ENCODE results near the gene GCNT2. TPM values are rescaled to one million over a fixed set of nuclear protein-coding genes. Genes with fewer than 3 reads are reported as not detected.

Gene GCNT2
- total and polyA plus RNA-seq, 2 of the 8 experiments (the other 6 are each of a cell fraction or from before 2014, with no cell fraction given), result 19.3 to 52.5 TPM

GRCh38 chr6:10484912-10485311, 36.2 kb upstream of the GCNT2 start:
- no peak overlapping the region for H3K4ac ChIP-seq (replicated peaks; ENCODE audit: insufficient read length, low read depth, low read length)
- TF ChIP-seq SIN3A (conservative IDR thresholded peaks at IDR 0.05 in 1 of 2, IDR thresholded peaks at IDR 0.05 in 1 of 2; ENCODE audit: low read depth in 1 of 2, low read length in 2 of 2), result no peak
- no peak for TF ChIP-seq SIRT6 (IDR thresholded peaks at IDR 0.05; ENCODE audit: low read length)
- TF ChIP-seq MAX (IDR thresholded peaks at IDR 0.05), result no peak
- no peak for TF ChIP-seq CTCF (IDR thresholded peaks at IDR 0.05; ENCODE audit: control extremely low read depth in 1 of 3, insufficient read depth in 1 of 3, low read depth in 1 of 3, low read length in 3 of 3)
- TF ChIP-seq YY1 (IDR thresholded peaks at IDR 0.05; ENCODE audit: low read depth, low read length), result no peak
- TF ChIP-seq KDM5A (IDR thresholded peaks at IDR 0.05; ENCODE audit: low read length), result no peak
- TF ChIP-seq BRCA1 (IDR thresholded peaks at IDR 0.05; ENCODE audit: low read depth, low read length), result no peak
- no peak for TF ChIP-seq GABPA (IDR thresholded peaks at IDR 0.05; ENCODE audit: borderline replicate concordance, insufficient read depth, low read length)
- POLR2A ChIA-PET (ENCODE audit: partially characterized antibody), result no interaction called here
- H2AFZ ChIP-seq (ENCODE audit: low read length), result no peak overlapping the region
- H2AK5ac ChIP-seq (ENCODE audit: low read depth, low read length), result no peak overlapping the region
- H3K9me3 ChIP-seq (ENCODE audit: insufficient read depth in 2 of 2, low read depth in 1 of 2, low read length in 1 of 2), result peaks cover 0 to 7% of the 10 kb centered on the region in 2 experiments; a peak in 2 of 4 replicates
- no peak overlapping the region for H3K4me2 ChIP-seq (ENCODE audit: insufficient read depth in 1 of 2, low read depth in 2 of 2, low read length in 2 of 2)
- H3K56ac ChIP-seq (replicated peaks; ENCODE audit: insufficient read length, low read depth, low read length), result no peak overlapping the region
- no peak overlapping the region for H3K18ac ChIP-seq (ENCODE audit: extremely low read depth, low read length)
- no peak for DNase-seq (ENCODE audit: low read depth in 1 of 2, low spot score in 2 of 2)
- no peaks in the 10 kb centered on the region for H4K20me1 ChIP-seq (replicated peaks in 1 of 2; ENCODE audit: control insufficient read depth in 1 of 2, insufficient read depth in 2 of 2, low read length in 2 of 2)
- peaks cover 0 to 8% (median 1%) of the 10 kb centered on the region in 4 experiments; a peak in 3 of 7 replicates for H3K27me3 ChIP-seq (replicated peaks in 1 of 4; ENCODE audit: control insufficient read depth in 3 of 4, extremely low read depth in 1 of 4, insufficient read depth in 3 of 4, low read length in 3 of 4)
- no peaks in the 10 kb centered on the region for H3K36me3 ChIP-seq (ENCODE audit: control insufficient read depth in 2 of 4, insufficient read depth in 4 of 4, low read length in 3 of 4)
- no peak overlapping the region for H2BK5ac ChIP-seq (ENCODE audit: low read depth, low read length)
- CTCF ChIA-PET (ENCODE audit: partially characterized antibody), result no interaction called here
- no peaks in the 10 kb centered on the region for H3K79me2 ChIP-seq (ENCODE audit: control insufficient read depth in 1 of 2, insufficient read depth in 2 of 2, low read length in 2 of 2)
- H2BK15ac ChIP-seq (ENCODE audit: low read length), result no peak overlapping the region
- H3K27ac ChIP-seq (ENCODE audit: low read depth, low read length), result no peak overlapping the region
- no peak overlapping the region for H3K9ac ChIP-seq (replicated peaks in 1 of 4; ENCODE audit: extremely low read depth in 1 of 4, low read depth in 3 of 4, low read length in 3 of 4)
- no peak overlapping the region for H3K23ac ChIP-seq (ENCODE audit: insufficient read length)
- H3K14ac ChIP-seq (ENCODE audit: insufficient read length), result no peak overlapping the region
- H2BK120ac ChIP-seq (replicated peaks; ENCODE audit: low read depth, low read length), result no peak overlapping the region
- no peak overlapping the region for H3K4me3 ChIP-seq (ENCODE audit: extremely low read depth in 1 of 4, insufficient read depth in 2 of 4, low read depth in 3 of 4, low read length in 4 of 4)
- WGBS, 2 experiments (ENCODE audit: extremely low coverage in 1 of 2, insufficient coverage in 1 of 2, insufficient read length in 1 of 2, insufficient replicate concordance in 2 of 2, low coverage in 1 of 2, low lambda C conversion rate in 2 of 2, missing lambda C conversion rate in 1 of 2), result 86% methylated on average over 3 of the region's 3 CpGs; no CpG with 5 or more reads in 1 of the 2 experiments
- H4K8ac ChIP-seq (ENCODE audit: extremely low read depth, insufficient read depth, low read length), result no peak overlapping the region
- FAIRE-seq, result no peak
- H3K23me2 ChIP-seq (ENCODE audit: low read depth, low read length), result no peaks in the 10 kb centered on the region
- H3K79me1 ChIP-seq (ENCODE audit: low read depth, low read length), result no peaks in the 10 kb centered on the region
- no peaks in the 10 kb centered on the region; a peak in 1 of 7 replicates for H3K4me1 ChIP-seq (replicated peaks in 1 of 4; ENCODE audit: control insufficient read depth in 3 of 4, insufficient read depth in 4 of 4, low read length in 3 of 4)
- H4K91ac ChIP-seq (replicated peaks; ENCODE audit: insufficient read length, low read length), result no peak overlapping the region
- no peak overlapping the region for H2BK12ac ChIP-seq (ENCODE audit: low read depth, low read length)
- no peak overlapping the region for H2BK20ac ChIP-seq (ENCODE audit: low read length)
- H4K5ac ChIP-seq (ENCODE audit: insufficient read length, low read depth, low read length), result no peak overlapping the region
